Endodermal cell (in vitro differentiated cells): Measurements from ENCODE around the gene FANCL. TPM values are rescaled to one million over a fixed set of nuclear protein-coding genes. Genes with fewer than 3 reads are reported as not detected.
"Not testable (repeated sequence)": the region's sequence is repeated elsewhere in the genome, so short reads cannot be mapped to it uniquely, and the experiment has no call there.

Source experiments
- DNase-seq: peaks from one replicate; pipeline ENCODE4 v3.0.0-alpha.2; 2017
- H3K27ac ChIP-seq: 2 replicates; pipeline ENCODE4 v1.5.1; 2013; ENCODE audit warnings: mild to moderate bottlenecking, low read depth, low read length, moderate library complexity
- H3K27me3 ChIP-seq: 2 replicates; pipeline ENCODE4 v1.6.1; 2013; ENCODE audit warnings: mild to moderate bottlenecking, low read length, moderate library complexity; ENCODE audit not compliant: insufficient read depth, control insufficient read depth, poor library complexity, severe bottlenecking
- H3K36me3 ChIP-seq: 2 replicates; pipeline ENCODE4 v1.7.0; 2013; ENCODE audit warnings: mild to moderate bottlenecking, low read length, moderate library complexity; ENCODE audit not compliant: control insufficient read depth, insufficient read depth
- H3K4me1 ChIP-seq: one replicate; pipeline ENCODE4 v1.7.0; 2013; ENCODE audit warnings: low read length; ENCODE audit not compliant: control insufficient read depth, insufficient read depth
- H3K4me3 ChIP-seq: 2 replicates; pipeline ENCODE4 v1.5.1; 2013; ENCODE audit warnings: mild to moderate bottlenecking, low read length, moderate library complexity
- H3K9ac ChIP-seq: 2 replicates; pipeline ENCODE4 v1.6.1; 2013; ENCODE audit warnings: mild to moderate bottlenecking, low read length, moderate library complexity; ENCODE audit not compliant: poor library complexity, severe bottlenecking; ENCODE audit errors: extremely low read depth
- H3K9me3 ChIP-seq: 2 replicates; pipeline ENCODE4 v1.6.1; 2013; ENCODE audit warnings: mild to moderate bottlenecking, low read length, moderate library complexity; ENCODE audit not compliant: control insufficient read depth
- H3K27ac Mint-ChIP-seq: 2 replicates; pipeline ENCODE4 v1.8.0; 2020; ENCODE audit warnings: mixed read lengths
- H3K27me3 Mint-ChIP-seq: 2 replicates; pipeline ENCODE4 v1.8.0; 2021; ENCODE audit warnings: mild to moderate bottlenecking, mixed read lengths; ENCODE audit not compliant: insufficient read depth
- H3K36me3 Mint-ChIP-seq: 2 replicates; pipeline ENCODE4 v1.8.0; 2020; ENCODE audit warnings: low read depth, mixed read lengths
- H3K4me1 Mint-ChIP-seq: 2 replicates; pipeline ENCODE4 v1.8.0; 2020; ENCODE audit warnings: mixed read lengths
- H3K4me3 Mint-ChIP-seq: 2 replicates; pipeline ENCODE4 v1.8.0; 2020; ENCODE audit warnings: mild to moderate bottlenecking, moderate library complexity, mixed read lengths
- H3K9me3 Mint-ChIP-seq: 2 replicates; pipeline ENCODE4 v1.8.0; 2020; ENCODE audit warnings: mild to moderate bottlenecking, mixed read lengths
- CTCF ChIP-seq: fragments of 200-600 bp; sonication (generic); conservative IDR thresholded peaks from 2 replicates; pipeline ENCODE4 v1.5.0; 2021; ENCODE audit warnings: antibody characterized with exemption, mild to moderate bottlenecking
- WGBS, 2 experiments: methylation state at CpG; one replicate each; pipeline versions ENCODE4 v1.1.5 to v1.1.7; 2013; ENCODE audit warnings: missing lambda C conversion rate in 2 of 2, mixed read lengths in 1 of 2; ENCODE audit not compliant: insufficient coverage in 1 of 2, insufficient read length in 1 of 2; 5-methylcytosine and 5-hydroxymethylcytosine counted together
- total RNA-seq, 2 donors: library from RNA; stranded (reverse); fragmentation: NEBNext Ultra II Directional in 1 of 2; extraction: Animal tissue kit (Norgen Biotek cat#: 25700) in 1 of 2; gene quantifications; 2 replicates in 1 of 2; 3 replicates in 1 of 2; pipeline ENCODE4 v1.2.1, GENCODE V29; 2021

Gene FANCL
- total RNA-seq, 2 donors from 2014 or later: 64.0 to 85.2 TPM

GRCh38 chr2:58261209-58261608 lies 20.1 kb upstream of the FANCL start:
- 100% methylated on average over 1 of the region's 1 CpG; no CpG with 5 or more reads in 1 of the 2 experiments for WGBS, 2 experiments
- DNase-seq: no peak
- no peak overlapping the region for H3K27ac ChIP-seq
- H3K4me1 Mint-ChIP-seq: no peaks in the 10 kb centered on the region
- peak overlapping the region; percentile 62 for H3K4me3 ChIP-seq
- TF ChIP-seq CTCF: no peak
- no peaks in the 10 kb centered on the region for H3K36me3 Mint-ChIP-seq
- H3K9me3 ChIP-seq: peaks cover 15% of the 10 kb centered on the region
- H3K4me1 ChIP-seq: no peaks in the 10 kb centered on the region
- H3K27ac Mint-ChIP-seq: no peak overlapping the region
- no peaks in the 10 kb centered on the region for H3K27me3 ChIP-seq
- no peaks in the 10 kb centered on the region for H3K27me3 Mint-ChIP-seq
- no peak overlapping the region for H3K9ac ChIP-seq
- peaks cover 6% of the 10 kb centered on the region for H3K9me3 Mint-ChIP-seq
- H3K4me3 Mint-ChIP-seq: no peak overlapping the region
- H3K36me3 ChIP-seq: no peaks in the 10 kb centered on the region

GRCh38 chr2:58258456-58258855 lies 17.3 kb upstream of the FANCL start:
- H3K9ac ChIP-seq, H3K27ac ChIP-seq, H3K4me1 Mint-ChIP-seq, H3K27me3 ChIP-seq, H3K4me3 ChIP-seq, H3K27ac Mint-ChIP-seq, H3K36me3 ChIP-seq, DNase-seq, H3K27me3 Mint-ChIP-seq, H3K4me1 ChIP-seq, H3K4me3 Mint-ChIP-seq, H3K9me3 Mint-ChIP-seq, H3K36me3 Mint-ChIP-seq: not testable (repeated sequence)
- WGBS, 2 experiments: 100% methylated on average over 1 of the region's 1 CpG; no CpG with 5 or more reads in 1 of the 2 experiments
- H3K9me3 ChIP-seq: peaks cover 15% of the 10 kb centered on the region

GRCh38 chr2:58251331-58252201 lies 10.4 kb upstream of the FANCL start:
- H3K27ac Mint-ChIP-seq, H3K9me3 Mint-ChIP-seq, H3K9me3 ChIP-seq, H3K27me3 Mint-ChIP-seq, H3K36me3 Mint-ChIP-seq, H3K4me3 ChIP-seq, H3K4me3 Mint-ChIP-seq, H3K36me3 ChIP-seq, DNase-seq, H3K9ac ChIP-seq, H3K27me3 ChIP-seq, H3K4me1 ChIP-seq, H3K4me1 Mint-ChIP-seq, H3K27ac ChIP-seq: not testable (repeated sequence)
- WGBS, 2 experiments: 96 to 100% methylated on average over 11 to 39 of the region's 43 CpGs

GRCh38 chr2:58241546-58241864 lies 380 bp upstream of the FANCL start:
- Histone ChIP-seq H3K9me3 (peaks cover 6% of the 10 kb centered on the region), H3K27ac (no peak overlapping the region), H3K9ac (peak overlapping the region; percentile 77), H3K36me3 (no peaks in the 10 kb centered on the region), H3K4me3 (peak overlapping the region; percentile 98), H3K27me3 (no peaks in the 10 kb centered on the region), H3K4me1 (peaks cover 3% of the 10 kb centered on the region)
- no peak for DNase-seq
- WGBS, 2 experiments: 50% methylated on average over 2 of the region's 2 CpGs; no CpG with 5 or more reads in 1 of the 2 experiments
- Mint-ChIP-seq H3K27ac (peak overlapping the region; percentile 99), H3K36me3 (peaks cover 2% of the 10 kb centered on the region), H3K4me1 (peaks cover 41% of the 10 kb centered on the region), H3K4me3 (peak overlapping the region; percentile 90), H3K9me3 (peaks cover 2% of the 10 kb centered on the region), H3K27me3 (no peaks in the 10 kb centered on the region)
- no peak for TF ChIP-seq CTCF
